HL-60 (cell line): ENCODE data around the gene CMYA5.

Experiments
- DNase-seq, 2 experiments: peaks; one replicate each; pipeline ENCODE4 v3.0.0-alpha.2; 2010 to 2020; ENCODE audit warnings: low read depth in 1 of 2, low spot score in 1 of 2
- H3K27ac ChIP-seq: fragments of 250-450 bp; sonication (Bioruptor Pico); replicated peaks from 2 replicates; pipeline ENCODE4 v1.5.1; 2020; ENCODE audit warnings: mild to moderate bottlenecking, moderate library complexity
- H3K27me3 ChIP-seq: fragments of 250-450 bp; sonication (Bioruptor Pico); 2 replicates; pipeline ENCODE4 v1.5.1; 2021; ENCODE audit warnings: mild to moderate bottlenecking, moderate library complexity; ENCODE audit not compliant: insufficient read depth, poor library complexity, severe bottlenecking
- H3K4me3 ChIP-seq: replicated peaks from 2 replicates; pipeline ENCODE4 v1.5.1; 2011; ENCODE audit warnings: mild to moderate bottlenecking, control low read depth, low read length; ENCODE audit not compliant: insufficient read depth
- CTCF ChIP-seq: IDR thresholded peaks from one replicate; pipeline ENCODE4 v1.5.1; 2011; ENCODE audit warnings: low read length, control low read depth, inconsistent platforms; ENCODE audit not compliant: insufficient read depth
- GABPA ChIP-seq: IDR thresholded peaks from 2 replicates; pipeline ENCODE4 v1.6.1; 2012; ENCODE audit warnings: low read depth
- POLR2AphosphoS5 ChIP-seq: IDR thresholded peaks from 2 replicates; pipeline ENCODE4 v1.6.1; 2012; ENCODE audit warnings: low read depth
- REST ChIP-seq: IDR thresholded peaks from 2 replicates; pipeline ENCODE4 v1.6.1; 2012; ENCODE audit warnings: low read depth; ENCODE audit not compliant: insufficient replicate concordance
- SPI1 ChIP-seq: IDR thresholded peaks from 2 replicates; pipeline ENCODE4 v1.6.1; 2012; ENCODE audit warnings: low read depth, mild to moderate bottlenecking, borderline replicate concordance

The CMYA5 gene

GRCh38 chr5:79840084-79840990, 150.7 kb downstream of the CMYA5 start:
- H3K4me3 ChIP-seq, result no peak overlapping the region
- TF ChIP-seq POLR2AphosphoS5 (no peak), REST (no peak), SPI1 (no peak), GABPA (no peak), CTCF (no peak)
- DNase-seq, result no peak
- no peaks in the 10 kb centered on the region for H3K27me3 ChIP-seq
- no peak overlapping the region for H3K27ac ChIP-seq

GRCh38 chr5:79841172-79841571, 151.5 kb downstream of the CMYA5 start:
- TF ChIP-seq GABPA (no peak), SPI1 (no peak), CTCF (no peak), POLR2AphosphoS5 (no peak), REST (no peak)
- Histone ChIP-seq H3K27ac (no peak overlapping the region), H3K4me3 (no peak overlapping the region), H3K27me3 (no peaks in the 10 kb centered on the region)
- no peak for DNase-seq

- no peaks in the 10 kb centered on the region for H3K27me3 ChIP-seq
- H3K4me3 ChIP-seq, result no peak overlapping the region
- H3K27ac ChIP-seq, result no peak overlapping the region
- DNase-seq, result no peak
- no peak for TF ChIP-seq POLR2AphosphoS5
- TF ChIP-seq GABPA, result no peak
- TF ChIP-seq SPI1, result no peak
- TF ChIP-seq CTCF, result no peak
- no peak for TF ChIP-seq REST
These were observed 152.6 kb downstream of the CMYA5 start for GRCh38 chr5:79842006-79842881.
